BLaER1 (cell line): Measurements from ENCODE around the gene STK11.

Source experiments
- H3K27ac ChIP-seq: shearing (Covaris generic); formaldehyde crosslinking; 2 replicates; pipeline ENCODE4 v1.8.1; 2022
- H3K27me3 ChIP-seq: shearing (Covaris generic); formaldehyde crosslinking; 2 replicates; pipeline ENCODE4 v1.8.1; 2022
- H3K36me3 ChIP-seq: shearing (Covaris generic); formaldehyde crosslinking; 2 replicates; pipeline ENCODE4 v1.8.1; 2022
- H3K4me1 ChIP-seq: shearing (Covaris generic); formaldehyde crosslinking; 2 replicates; pipeline ENCODE4 v1.8.1; 2022
- H3K4me2 ChIP-seq: shearing (Covaris generic); formaldehyde crosslinking; 2 replicates; pipeline ENCODE4 v1.8.1; 2022
- H3K4me3 ChIP-seq: shearing (Covaris generic); formaldehyde crosslinking; 2 replicates; pipeline ENCODE4 v1.8.1; 2022
- H3K9ac ChIP-seq: shearing (Covaris generic); formaldehyde crosslinking; 2 replicates; pipeline ENCODE4 v1.8.1; 2022
- H3K9me3 ChIP-seq: shearing (Covaris generic); formaldehyde crosslinking; 2 replicates; pipeline ENCODE4 v1.8.1; 2022
- H4K20me1 ChIP-seq: shearing (Covaris generic); formaldehyde crosslinking; 2 replicates; pipeline ENCODE4 v1.8.1; 2022
- Cebpa-rat ChIP-seq: shearing (Covaris generic); IDR thresholded peaks from 2 replicates; pipeline ENCODE4 v1.8.1; 2022

STK11 gene

GRCh38 chr19:1162404-1163282 lies 42.9 kb upstream of the STK11 start:
- Histone ChIP-seq H4K20me1 (peaks cover 80% of the 10 kb centered on the region), H3K9ac (no peak overlapping the region), H3K27ac (no peak overlapping the region), H3K4me3 (no peak overlapping the region), H3K4me1 (peaks cover 80% of the 10 kb centered on the region), H3K36me3 (peaks cover 16% of the 10 kb centered on the region; the same call in 1 of the 2 replicates), H3K4me2 (peak overlapping the region; percentile 21), H3K27me3 (no peaks in the 10 kb centered on the region), H3K9me3 (no peaks in the 10 kb centered on the region)
- TF ChIP-seq Cebpa-rat = no peak

GRCh38 chr19:1163283-1163933 lies 42.2 kb upstream of the STK11 start:
- Histone ChIP-seq H4K20me1 (peaks cover 80% of the 10 kb centered on the region), H3K9ac (no peak overlapping the region), H3K36me3 (peaks cover 9% of the 10 kb centered on the region; the same call in 1 of the 2 replicates), H3K4me1 (peaks cover 80% of the 10 kb centered on the region), H3K27me3 (no peaks in the 10 kb centered on the region), H3K4me3 (no peak overlapping the region), H3K27ac (no peak overlapping the region), H3K4me2 (peak overlapping the region; percentile 21; the same call in 1 of the 2 replicates), H3K9me3 (no peaks in the 10 kb centered on the region)
- TF ChIP-seq Cebpa-rat = no peak

- no peaks in the 10 kb centered on the region for H3K27me3 ChIP-seq
- peaks cover 5% of the 10 kb centered on the region; the same call in 1 of the 2 replicates for H3K36me3 ChIP-seq
- no peak for TF ChIP-seq Cebpa-rat
- H3K4me2 ChIP-seq = no peak overlapping the region
- no peak overlapping the region for H3K4me3 ChIP-seq
- no peaks in the 10 kb centered on the region for H3K9me3 ChIP-seq
- H3K4me1 ChIP-seq = peaks cover 81% of the 10 kb centered on the region
- no peak overlapping the region for H3K27ac ChIP-seq
- H4K20me1 ChIP-seq = peaks cover 80% of the 10 kb centered on the region
- H3K9ac ChIP-seq = no peak overlapping the region
Measured at GRCh38 chr19:1163934-1164683, 41.5 kb upstream of the STK11 start.

- Histone ChIP-seq H3K27ac (no peak overlapping the region), H3K9ac (no peak overlapping the region), H4K20me1 (peaks cover 84% of the 10 kb centered on the region), H3K4me3 (no peak overlapping the region), H3K36me3 (peaks cover 5% of the 10 kb centered on the region; the same call in 1 of the 2 replicates), H3K4me1 (peaks cover 87% of the 10 kb centered on the region), H3K27me3 (no peaks in the 10 kb centered on the region), H3K4me2 (peak overlapping the region; percentile 32; the same call in 1 of the 2 replicates), H3K9me3 (no peaks in the 10 kb centered on the region)
- TF ChIP-seq Cebpa-rat = no peak
Measured at GRCh38 chr19:1164684-1165531, 40.7 kb upstream of the STK11 start.

GRCh38 chr19:1166872-1167573 lies 38.6 kb upstream of the STK11 start:
- peak overlapping the region; percentile 93 for H3K4me2 ChIP-seq
- peaks cover 6% of the 10 kb centered on the region; the same call in 1 of the 2 replicates for H3K36me3 ChIP-seq
- H3K27me3 ChIP-seq = no peaks in the 10 kb centered on the region
- H4K20me1 ChIP-seq = peaks cover 93% of the 10 kb centered on the region
- no peak for TF ChIP-seq Cebpa-rat
- peaks cover 92% of the 10 kb centered on the region for H3K4me1 ChIP-seq
- peak overlapping the region; percentile 69 for H3K9ac ChIP-seq
- no peaks in the 10 kb centered on the region for H3K9me3 ChIP-seq
- H3K4me3 ChIP-seq = peak overlapping the region; percentile 46
- H3K27ac ChIP-seq = peak overlapping the region; percentile 78

GRCh38 chr19:1167687-1168571 lies 37.6 kb upstream of the STK11 start:
- no peak for TF ChIP-seq Cebpa-rat
- peak overlapping the region; percentile 58; the same call in 1 of the 2 replicates for H3K9ac ChIP-seq
- H4K20me1 ChIP-seq = peaks cover 93% of the 10 kb centered on the region
- H3K27me3 ChIP-seq = no peaks in the 10 kb centered on the region
- H3K4me1 ChIP-seq = peaks cover 92% of the 10 kb centered on the region
- H3K36me3 ChIP-seq = peaks cover 6% of the 10 kb centered on the region; the same call in 1 of the 2 replicates
- H3K4me2 ChIP-seq = peak overlapping the region; percentile 93
- peak overlapping the region; percentile 78 for H3K27ac ChIP-seq
- H3K4me3 ChIP-seq = peak overlapping the region; percentile 46; the same call in 1 of the 2 replicates
- no peaks in the 10 kb centered on the region for H3K9me3 ChIP-seq

- H3K4me1 ChIP-seq = peaks cover 85% of the 10 kb centered on the region
- H3K9ac ChIP-seq = peak overlapping the region; percentile 58; the same call in 1 of the 2 replicates
- TF ChIP-seq Cebpa-rat = no peak
- H4K20me1 ChIP-seq = peaks cover 86% of the 10 kb centered on the region
- H3K4me3 ChIP-seq = peak overlapping the region; percentile 46; the same call in 1 of the 2 replicates
- H3K27me3 ChIP-seq = no peaks in the 10 kb centered on the region
- peak overlapping the region; percentile 78 for H3K27ac ChIP-seq
- peak overlapping the region; percentile 93 for H3K4me2 ChIP-seq
- H3K9me3 ChIP-seq = no peaks in the 10 kb centered on the region
- H3K36me3 ChIP-seq = peaks cover 6% of the 10 kb centered on the region; the same call in 1 of the 2 replicates
Measured at GRCh38 chr19:1168572-1169410, 36.8 kb upstream of the STK11 start.
